ENCODE results near the gene SOX18. TPM values are rescaled to one million over a fixed set of nuclear protein-coding genes. Genes with fewer than 3 reads are reported as not detected.
"Not testable (repeated sequence)": the region's sequence is repeated elsewhere in the genome, so short reads cannot be mapped to it uniquely, and the experiment has no call there.

Gene SOX18
- total and polyA plus RNA-seq, 2 donors (not counting 1 experiment from before 2014, with no cell fraction given), result not detected

DNA sequence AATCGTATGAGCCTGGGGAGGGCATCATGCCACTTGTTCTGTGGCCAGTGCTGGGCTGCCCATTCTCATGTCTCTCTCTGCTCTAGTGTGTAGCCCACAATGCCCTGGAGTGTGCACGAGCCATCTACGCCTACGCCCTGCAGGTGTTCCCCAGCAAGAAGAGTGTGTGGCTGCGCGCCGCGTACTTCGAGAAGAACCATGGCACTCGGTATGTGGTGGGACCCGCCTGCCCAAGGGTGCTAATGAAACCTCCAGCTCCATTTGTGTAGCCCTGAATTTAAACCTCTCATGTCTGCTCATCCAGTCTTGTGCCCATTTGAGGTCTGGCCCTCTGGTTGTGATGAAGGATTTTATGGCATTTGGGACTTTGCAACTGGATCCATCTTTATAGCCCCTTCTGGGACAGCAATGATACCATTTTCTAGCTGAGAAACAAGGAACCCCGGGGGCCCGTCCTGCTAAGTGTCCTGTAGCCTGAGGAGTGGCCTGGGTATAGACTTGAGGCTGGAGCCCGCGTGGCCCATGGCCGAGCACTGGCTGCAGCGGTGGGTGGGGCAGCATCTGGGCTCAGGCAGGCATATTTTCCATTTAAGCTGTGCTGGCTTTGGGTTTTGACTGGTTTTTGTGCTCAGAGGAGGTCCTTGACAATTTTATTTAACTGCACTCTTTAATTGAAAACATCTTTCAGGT lies 26.6 kb downstream of the SOX18 start:
- H3K9me3 ChIP-seq (ENCODE audit: control insufficient read depth, insufficient read depth, low read depth, low read length), result no peaks in the 10 kb centered on the region
- H3K27me3 ChIP-seq (ENCODE audit: control insufficient read depth, insufficient read depth, low read length), result no peaks in the 10 kb centered on the region
- no peaks in the 10 kb centered on the region for H3K79me2 ChIP-seq (ENCODE audit: control insufficient read depth, insufficient read depth, low read length)
- H3K4me3 ChIP-seq (replicated peaks in 1 of 4; ENCODE audit: control extremely low read depth in 1 of 4, insufficient read depth in 1 of 4, low read depth in 3 of 4, low read length in 4 of 4), result no peak overlapping the region
- H4K20me1 ChIP-seq (ENCODE audit: control insufficient read depth, extremely low read depth, insufficient read depth, low read length), result no peaks in the 10 kb centered on the region
- H3K4me1 ChIP-seq (ENCODE audit: control insufficient read depth, extremely low read depth, insufficient read depth, low read length), result no peaks in the 10 kb centered on the region
- no peak for DNase-seq (ENCODE audit: low read depth in 2 of 2)
- TF ChIP-seq, protein P1, sequence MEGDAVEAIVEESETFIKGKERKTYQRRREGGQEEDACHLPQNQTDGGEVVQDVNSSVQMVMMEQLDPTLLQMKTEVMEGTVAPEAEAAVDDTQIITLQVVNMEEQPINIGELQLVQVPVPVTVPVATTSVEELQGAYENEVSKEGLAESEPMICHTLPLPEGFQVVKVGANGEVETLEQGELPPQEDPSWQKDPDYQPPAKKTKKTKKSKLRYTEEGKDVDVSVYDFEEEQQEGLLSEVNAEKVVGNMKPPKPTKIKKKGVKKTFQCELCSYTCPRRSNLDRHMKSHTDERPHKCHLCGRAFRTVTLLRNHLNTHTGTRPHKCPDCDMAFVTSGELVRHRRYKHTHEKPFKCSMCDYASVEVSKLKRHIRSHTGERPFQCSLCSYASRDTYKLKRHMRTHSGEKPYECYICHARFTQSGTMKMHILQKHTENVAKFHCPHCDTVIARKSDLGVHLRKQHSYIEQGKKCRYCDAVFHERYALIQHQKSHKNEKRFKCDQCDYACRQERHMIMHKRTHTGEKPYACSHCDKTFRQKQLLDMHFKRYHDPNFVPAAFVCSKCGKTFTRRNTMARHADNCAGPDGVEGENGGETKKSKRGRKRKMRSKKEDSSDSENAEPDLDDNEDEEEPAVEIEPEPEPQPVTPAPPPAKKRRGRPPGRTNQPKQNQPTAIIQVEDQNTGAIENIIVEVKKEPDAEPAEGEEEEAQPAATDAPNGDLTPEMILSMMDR (conservative IDR thresholded peaks at IDR 0.05 in 1 of 2, IDR thresholded peaks at IDR 0.05 in 1 of 2; ENCODE audit: low read depth in 1 of 2, low read length in 2 of 2), result no peak
- TF ChIP-seq EZH2 (IDR thresholded peaks at IDR 0.05; ENCODE audit: low read length, missing control alignments), result no peak
- peaks cover 34% of the 10 kb centered on the region for H3K36me3 ChIP-seq (ENCODE audit: control insufficient read depth, insufficient read depth, low read length)
- no peak overlapping the region for H3K4me2 ChIP-seq (ENCODE audit: extremely low read depth, insufficient read depth, low read length)
- no peak overlapping the region for H3K9ac ChIP-seq (ENCODE audit: insufficient read depth, low read length)
- no peak overlapping the region for H3K27ac ChIP-seq (ENCODE audit: insufficient read depth, low read length)
- no peak overlapping the region for H2AFZ ChIP-seq (ENCODE audit: low read length)

DNA sequence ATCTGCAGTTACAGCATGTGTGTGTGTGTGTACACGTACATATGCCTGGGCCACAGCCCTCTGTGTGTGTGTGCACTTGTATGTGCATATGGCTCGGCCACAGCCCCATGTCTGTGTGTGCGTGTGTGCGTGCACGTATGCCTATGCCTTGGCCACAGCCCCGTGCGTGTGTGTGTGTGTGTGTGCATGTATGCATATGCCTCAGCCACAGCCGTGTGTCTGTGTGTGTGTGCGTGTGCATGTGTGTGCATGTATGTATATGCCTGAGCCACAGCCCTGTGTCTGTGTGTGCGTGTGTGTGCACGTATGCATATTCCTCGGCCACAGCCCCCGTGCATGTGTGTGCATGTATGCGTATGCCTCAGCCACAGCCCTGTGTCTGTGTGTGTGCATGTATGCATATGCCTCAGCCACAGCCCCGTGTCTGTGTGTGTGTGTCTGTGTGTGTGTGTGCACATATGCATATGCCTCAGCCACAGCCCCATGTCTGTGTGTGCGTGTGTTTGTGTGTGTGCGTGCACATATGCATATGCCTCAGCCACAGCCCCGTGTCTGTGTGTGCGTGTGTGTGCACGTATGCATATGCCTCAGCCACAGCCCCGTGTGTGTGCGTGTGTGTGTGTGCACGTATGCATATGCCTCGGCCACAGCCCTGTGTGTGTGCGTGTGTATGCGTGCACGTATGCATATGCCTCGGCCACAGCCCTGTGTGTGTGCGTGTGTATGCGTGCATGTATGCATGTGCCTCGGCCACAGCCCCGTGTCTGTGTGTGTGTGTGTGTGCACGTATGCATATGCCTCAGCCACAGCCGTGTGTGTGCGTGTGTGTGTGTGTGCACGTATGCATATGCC lies 28.1 kb downstream of the SOX18 start:
- peaks cover 29% of the 10 kb centered on the region for H3K36me3 ChIP-seq (ENCODE audit: control insufficient read depth, insufficient read depth, low read length)
- no peaks in the 10 kb centered on the region for H3K9me3 ChIP-seq (ENCODE audit: control insufficient read depth, insufficient read depth, low read depth, low read length)
- TF ChIP-seq EZH2 (IDR thresholded peaks at IDR 0.05; ENCODE audit: low read length, missing control alignments), result no peak
- TF ChIP-seq, protein P1 (conservative IDR thresholded peaks at IDR 0.05 in 1 of 2, IDR thresholded peaks at IDR 0.05 in 1 of 2; ENCODE audit: low read depth in 1 of 2, low read length in 2 of 2), result no peak

DNA sequence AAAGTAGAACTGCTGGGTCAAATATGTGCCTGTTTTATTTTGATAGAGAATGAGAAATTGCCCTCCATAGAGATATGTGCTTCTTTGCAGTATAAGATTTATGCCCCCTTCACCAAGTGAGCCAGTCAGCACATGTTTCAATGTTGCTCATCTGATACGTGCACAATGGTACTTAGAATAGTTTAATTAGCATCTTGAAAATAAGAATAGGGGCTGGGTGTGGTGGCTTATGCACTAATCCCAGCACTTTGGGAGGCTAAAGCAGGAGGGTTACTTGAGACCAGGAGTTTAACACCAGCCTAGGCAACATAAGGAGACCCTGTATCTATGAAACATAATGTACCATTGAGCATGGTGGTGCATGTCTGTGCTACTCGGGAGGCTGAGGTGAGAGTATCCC lies 33.8 kb downstream of the SOX18 start:
- Histone ChIP-seq H3K4me3 (replicated peaks in 1 of 4; ENCODE audit: control extremely low read depth in 1 of 4, insufficient read depth in 1 of 4, low read depth in 3 of 4, low read length in 4 of 4) (no peak overlapping the region), H3K9me3 (ENCODE audit: control insufficient read depth, insufficient read depth, low read depth, low read length) (no peaks in the 10 kb centered on the region), H3K27ac (ENCODE audit: insufficient read depth, low read length) (no peak overlapping the region), H3K36me3 (ENCODE audit: control insufficient read depth, insufficient read depth, low read length) (peaks cover 18% of the 10 kb centered on the region), H3K79me2 (ENCODE audit: control insufficient read depth, insufficient read depth, low read length) (no peaks in the 10 kb centered on the region), H4K20me1 (ENCODE audit: control insufficient read depth, extremely low read depth, insufficient read depth, low read length) (no peaks in the 10 kb centered on the region), H3K9ac (ENCODE audit: insufficient read depth, low read length) (no peak overlapping the region), H3K27me3 (ENCODE audit: control insufficient read depth, insufficient read depth, low read length) (no peaks in the 10 kb centered on the region), H3K4me2 (ENCODE audit: extremely low read depth, insufficient read depth, low read length) (no peak overlapping the region), H3K4me1 (ENCODE audit: control insufficient read depth, extremely low read depth, insufficient read depth, low read length) (no peaks in the 10 kb centered on the region), H2AFZ (ENCODE audit: low read length) (no peak overlapping the region)
- TF ChIP-seq EZH2 (IDR thresholded peaks at IDR 0.05; ENCODE audit: low read length, missing control alignments), result no peak
- TF ChIP-seq, protein P1 (conservative IDR thresholded peaks at IDR 0.05 in 1 of 2, IDR thresholded peaks at IDR 0.05 in 1 of 2; ENCODE audit: low read depth in 1 of 2, low read length in 2 of 2), result no peak
- no peak for DNase-seq (ENCODE audit: low read depth in 2 of 2)

More for the DNA sequence above, 28.1 kb downstream of the SOX18 start:
- Histone ChIP-seq H3K4me3 (replicated peaks in 1 of 4; ENCODE audit: control extremely low read depth in 1 of 4, insufficient read depth in 1 of 4, low read depth in 3 of 4, low read length in 4 of 4) (no peak overlapping the region), H3K4me1 (ENCODE audit: control insufficient read depth, extremely low read depth, insufficient read depth, low read length) (no peaks in the 10 kb centered on the region), H2AFZ (ENCODE audit: low read length) (no peak overlapping the region), H3K27me3 (ENCODE audit: control insufficient read depth, insufficient read depth, low read length) (no peaks in the 10 kb centered on the region), H3K27ac (ENCODE audit: insufficient read depth, low read length) (no peak overlapping the region), H3K4me2 (ENCODE audit: extremely low read depth, insufficient read depth, low read length) (no peak overlapping the region), H4K20me1 (ENCODE audit: control insufficient read depth, extremely low read depth, insufficient read depth, low read length) (no peaks in the 10 kb centered on the region), H3K9ac (ENCODE audit: insufficient read depth, low read length) (no peak overlapping the region), H3K79me2 (ENCODE audit: control insufficient read depth, insufficient read depth, low read length) (no peaks in the 10 kb centered on the region)
- no peak for DNase-seq (ENCODE audit: low read depth in 2 of 2)

DNA sequence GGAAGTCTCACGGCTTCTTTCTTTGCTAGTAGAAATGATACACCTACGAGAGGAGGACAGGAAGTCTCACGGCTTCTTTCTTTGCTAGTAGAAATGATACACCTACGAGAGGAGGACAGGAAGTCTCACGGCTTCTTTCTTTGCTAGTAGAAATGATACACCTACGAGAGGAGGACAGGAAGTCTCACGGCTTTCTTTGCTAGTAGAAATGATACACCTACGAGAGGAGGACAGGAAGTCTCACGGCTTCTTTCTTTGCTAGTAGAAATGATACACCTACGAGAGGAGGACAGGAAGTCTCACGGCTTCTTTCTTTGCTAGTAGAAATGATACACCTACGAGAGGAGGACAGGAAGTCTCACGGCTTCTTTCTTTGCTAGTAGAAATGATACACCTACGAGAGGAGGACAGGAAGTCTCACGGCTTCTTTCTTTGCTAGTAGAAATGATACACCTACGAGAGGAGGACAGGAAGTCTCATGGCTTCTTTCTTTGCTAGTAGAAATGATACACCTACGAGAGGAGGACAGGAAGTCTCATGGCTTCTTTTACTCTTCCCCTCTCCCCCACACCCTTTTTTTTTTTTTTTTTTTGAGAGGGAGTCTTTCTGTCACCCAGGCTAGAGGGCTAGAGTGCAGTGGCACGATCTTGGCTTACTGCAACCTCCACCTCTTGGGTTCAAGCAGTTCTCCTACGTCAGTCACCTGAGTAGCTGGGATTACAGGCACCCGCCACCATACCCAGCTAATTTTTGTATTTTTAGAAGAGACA lies 36.9 kb downstream of the SOX18 start:
- H4K20me1 ChIP-seq (ENCODE audit: control insufficient read depth, extremely low read depth, insufficient read depth, low read length); H3K9me3 ChIP-seq (ENCODE audit: control insufficient read depth, insufficient read depth, low read depth, low read length); H3K9ac ChIP-seq (ENCODE audit: insufficient read depth, low read length); H3K4me2 ChIP-seq (ENCODE audit: extremely low read depth, insufficient read depth, low read length); H3K27me3 ChIP-seq (ENCODE audit: control insufficient read depth, insufficient read depth, low read length); H3K79me2 ChIP-seq (ENCODE audit: control insufficient read depth, insufficient read depth, low read length); H3K4me3 ChIP-seq (replicated peaks in 1 of 4; ENCODE audit: control extremely low read depth in 1 of 4, insufficient read depth in 1 of 4, low read depth in 3 of 4, low read length in 4 of 4); H3K4me1 ChIP-seq (ENCODE audit: control insufficient read depth, extremely low read depth, insufficient read depth, low read length); DNase-seq (ENCODE audit: low read depth in 2 of 2); H3K27ac ChIP-seq (ENCODE audit: insufficient read depth, low read length); H2AFZ ChIP-seq (ENCODE audit: low read length): not testable (repeated sequence)
- H3K36me3 ChIP-seq (ENCODE audit: control insufficient read depth, insufficient read depth, low read length), result peaks cover 22% of the 10 kb centered on the region

Data from fibroblast of lung (primary cell).